GM04503 (cell line): Measurements from ENCODE around the gene CARD11.

Experiments
- DNase-seq: peaks from one replicate; pipeline ENCODE4 v3.0.0-alpha.2; 2012; ENCODE audit warnings: low read depth

CARD11 gene

DNA sequence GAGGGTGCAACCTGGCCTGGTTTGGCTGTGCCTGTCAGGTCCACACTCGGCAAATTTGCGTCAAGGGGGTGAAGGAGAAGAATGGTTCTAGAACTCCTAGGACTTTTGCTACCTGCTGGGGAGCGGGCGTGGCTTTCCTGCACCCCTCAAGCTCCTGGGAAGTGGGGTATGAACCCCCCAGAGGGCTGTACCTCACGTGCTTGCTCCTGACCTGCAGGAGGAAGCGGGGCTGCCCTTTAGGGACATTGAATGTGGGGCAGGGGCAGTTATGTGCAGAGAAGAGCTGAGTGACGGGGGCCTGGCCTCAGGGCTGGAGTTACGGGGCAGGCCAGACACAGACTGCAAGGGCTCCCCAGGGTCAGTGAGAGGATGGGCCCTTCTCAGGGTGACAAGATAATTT is 138.2 kb downstream of the CARD11 start:
- DNase-seq, result no peak

DNA sequence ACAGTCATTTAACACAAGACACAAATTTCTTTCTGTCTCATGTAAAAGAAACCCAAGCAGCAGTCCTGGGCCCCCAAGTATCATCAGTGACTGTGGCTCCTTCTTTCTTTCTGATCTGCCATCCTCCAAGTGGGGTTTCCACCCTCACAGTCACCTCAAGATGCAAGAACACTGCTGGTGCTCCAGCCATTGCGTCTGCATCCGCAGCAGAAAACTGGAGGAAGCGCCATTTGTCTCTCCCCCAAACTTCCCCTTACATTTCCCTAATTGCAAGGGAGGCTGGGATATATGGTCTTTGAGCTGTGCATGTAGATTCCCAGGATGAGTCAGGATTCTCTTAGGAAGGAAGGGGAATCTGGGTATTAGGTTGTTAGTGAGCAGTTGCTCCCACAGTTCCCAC is 138.6 kb downstream of the CARD11 start:
- no peak for DNase-seq

DNA sequence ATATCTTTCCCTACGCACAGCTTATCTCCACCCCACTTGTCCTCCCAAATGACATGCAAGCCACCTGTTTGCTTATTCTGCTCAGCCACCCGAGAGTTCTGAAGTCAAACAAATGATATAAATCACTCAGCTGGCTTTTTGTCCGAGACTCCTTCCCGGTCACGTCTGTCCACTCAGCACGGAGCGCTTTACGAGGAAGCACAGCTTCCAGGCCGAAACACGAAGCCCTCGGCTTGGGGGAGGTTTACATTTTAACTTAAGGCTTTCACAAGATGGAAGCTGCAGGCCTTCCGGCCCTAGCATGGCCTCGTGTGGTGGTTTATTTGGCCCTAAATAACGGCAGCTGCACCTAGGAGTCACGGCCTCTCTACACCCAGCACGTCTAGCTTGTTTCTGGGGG is 139.5 kb downstream of the CARD11 start:
- no peak for DNase-seq

DNA sequence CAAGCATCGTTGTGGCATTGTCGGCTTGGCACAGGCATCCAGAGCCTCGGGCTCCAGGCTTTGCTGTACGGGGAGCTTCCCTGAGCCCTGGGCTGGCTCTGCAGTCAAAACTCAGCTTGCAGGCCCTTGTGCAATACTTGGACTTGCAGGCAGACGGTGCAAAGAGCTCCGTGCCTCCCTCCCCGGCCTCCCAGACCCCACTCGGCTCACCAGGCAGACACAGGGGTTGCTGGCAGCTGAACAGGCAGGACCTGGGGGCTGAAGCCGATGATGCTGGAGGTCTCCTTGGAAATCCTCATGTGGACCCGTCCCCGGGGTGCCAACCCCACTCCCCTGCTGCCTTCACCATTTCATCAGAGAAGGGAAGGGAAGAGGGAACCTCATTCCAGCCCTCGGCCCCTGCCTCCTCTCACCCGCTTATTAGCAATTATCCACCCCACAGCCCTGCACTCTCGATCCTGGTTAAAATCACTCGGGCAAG is 139.9 kb downstream of the CARD11 start:
- no peak for DNase-seq

DNA sequence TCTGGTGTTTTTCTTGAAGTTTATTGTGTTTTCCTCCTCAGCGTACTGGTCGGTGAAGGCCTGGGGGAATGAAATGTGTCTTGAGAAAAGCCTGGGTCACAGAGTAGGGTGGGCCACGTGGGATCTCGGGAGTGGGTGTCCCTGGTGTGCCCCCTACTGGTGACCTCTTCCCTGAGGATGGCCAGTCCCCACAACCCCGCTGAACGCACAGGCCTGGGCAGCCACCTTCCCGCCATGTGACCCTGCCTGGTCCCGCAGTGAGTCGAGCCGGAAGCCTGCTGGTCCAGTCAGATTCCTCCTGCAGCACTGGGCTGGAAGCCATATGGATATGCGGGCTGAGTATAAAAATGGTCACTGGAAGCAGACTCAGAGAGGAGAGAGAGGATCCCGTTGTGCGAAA is 146.6 kb downstream of the CARD11 start:
- no peak for DNase-seq

DNA sequence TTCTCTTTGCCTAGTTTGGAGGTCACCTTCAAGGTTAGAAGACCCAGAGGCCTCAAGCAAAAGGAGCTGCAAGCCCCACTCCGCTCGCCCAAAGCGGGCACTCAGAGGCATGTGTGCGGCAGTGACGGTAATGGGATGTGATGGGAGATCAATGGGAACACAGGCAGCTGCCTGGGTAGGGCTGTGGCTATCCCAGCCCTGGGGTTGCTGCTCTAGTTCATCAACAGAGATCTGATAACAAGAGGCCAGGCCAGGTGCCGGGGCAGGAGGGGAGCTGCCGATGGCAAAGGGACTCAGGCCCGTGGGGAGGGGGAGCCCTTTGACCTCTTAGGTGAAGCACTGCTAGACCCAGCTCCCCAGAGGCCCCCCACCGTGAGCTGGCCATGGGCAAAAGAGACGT is 147.5 kb downstream of the CARD11 start:
- no peak for DNase-seq

DNA sequence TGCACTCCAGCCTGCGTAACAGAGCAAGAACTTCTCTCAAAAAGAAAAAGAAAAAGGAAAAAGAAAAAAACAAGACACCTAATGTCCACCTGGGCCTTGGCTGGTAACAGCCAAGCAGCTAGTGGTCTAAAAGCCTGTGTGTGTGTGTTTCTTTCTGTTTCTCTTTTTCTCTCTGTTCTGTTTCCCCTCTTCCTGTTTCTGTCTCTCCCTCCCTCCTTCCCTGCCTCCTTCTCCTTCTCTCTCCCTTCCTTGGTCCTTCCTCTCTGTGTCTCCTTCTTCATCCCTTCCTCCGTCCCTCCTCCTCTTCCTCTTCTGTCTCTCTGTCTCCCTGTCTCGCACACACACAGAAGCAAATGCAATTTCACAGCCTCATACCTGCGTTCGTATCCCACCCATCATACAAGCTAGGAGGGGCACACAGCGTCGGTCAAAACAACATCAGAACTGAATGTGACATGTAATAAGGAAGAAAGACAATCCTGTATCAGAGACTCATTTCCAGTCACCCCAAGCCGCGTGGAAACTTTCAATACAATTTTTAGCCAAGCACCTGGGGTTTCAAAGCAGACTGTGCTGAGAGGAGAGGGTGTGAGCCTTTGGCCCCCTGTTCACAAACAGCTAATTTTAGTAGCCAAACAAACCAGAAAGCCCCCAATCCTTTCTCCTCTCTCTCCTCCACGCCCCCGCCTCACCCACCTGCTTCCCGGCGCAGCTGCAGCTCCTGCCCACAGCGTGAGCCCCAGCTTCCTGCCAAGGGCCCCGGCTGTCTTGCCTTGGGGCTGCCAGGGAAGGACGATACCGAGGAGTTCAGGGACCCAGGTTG is 149.3 kb downstream of the CARD11 start:
- no peak for DNase-seq

DNA sequence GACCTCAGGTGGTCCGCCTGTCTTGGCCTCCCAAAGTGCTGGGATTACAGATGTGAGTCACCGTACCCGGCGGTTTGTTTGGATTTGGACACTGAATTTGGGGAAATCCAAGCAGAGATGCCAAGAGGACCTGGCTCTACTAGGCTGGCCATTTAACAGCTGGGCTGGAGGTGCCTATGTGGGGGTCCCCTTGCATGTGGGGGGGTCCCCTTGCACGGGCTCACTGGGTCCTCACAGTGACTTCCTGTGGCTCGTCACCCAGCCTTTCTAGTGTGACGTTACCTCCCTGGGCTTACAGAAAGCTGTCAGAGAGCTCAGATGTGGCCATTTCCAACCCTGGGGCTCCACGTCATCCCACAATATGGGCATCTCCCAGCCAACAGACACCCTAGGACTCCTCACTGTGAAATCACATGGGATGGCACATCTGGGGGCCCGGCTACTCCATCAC is 150.2 kb downstream of the CARD11 start:
- DNase-seq, result no peak

DNA sequence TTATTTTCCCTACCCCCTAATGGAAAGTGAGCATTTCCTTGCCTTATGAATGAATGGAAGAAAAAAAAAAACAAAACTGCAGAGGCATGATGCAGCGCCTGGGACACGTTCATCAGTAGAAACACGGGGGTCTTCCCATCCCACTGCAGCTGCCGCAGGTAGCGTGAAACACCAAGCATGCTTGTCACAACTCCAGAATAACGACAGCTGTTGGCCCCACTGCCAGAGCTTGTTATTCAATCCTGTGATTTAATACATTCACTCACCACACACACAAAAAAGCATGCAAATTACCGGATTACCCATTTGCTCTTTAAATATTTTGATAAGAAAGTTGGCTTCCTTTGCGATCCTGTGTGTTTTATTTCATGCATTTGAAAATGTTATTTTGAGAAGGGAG is 151.1 kb downstream of the CARD11 start:
- DNase-seq, result no peak

DNA sequence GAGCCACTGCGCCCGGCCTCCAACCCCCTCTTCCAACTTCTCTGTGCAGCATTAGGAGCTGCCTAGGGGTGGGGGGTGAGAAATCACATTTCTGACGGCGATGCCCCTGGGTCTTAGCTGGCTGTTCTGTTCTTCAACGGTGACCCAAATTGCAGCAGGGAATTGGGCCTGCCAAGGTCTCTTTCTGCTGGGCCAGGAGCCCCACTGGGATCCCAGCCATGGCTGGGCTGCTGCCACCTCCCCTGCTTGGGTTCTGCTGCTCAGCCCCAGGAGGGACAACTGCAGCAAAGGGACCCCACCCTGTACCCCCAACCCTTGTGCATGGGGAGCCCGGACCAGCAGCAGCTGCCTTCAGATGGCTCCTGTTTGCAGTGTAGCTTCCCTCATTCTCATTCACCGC is 155.9 kb downstream of the CARD11 start:
- DNase-seq, result no peak

DNA sequence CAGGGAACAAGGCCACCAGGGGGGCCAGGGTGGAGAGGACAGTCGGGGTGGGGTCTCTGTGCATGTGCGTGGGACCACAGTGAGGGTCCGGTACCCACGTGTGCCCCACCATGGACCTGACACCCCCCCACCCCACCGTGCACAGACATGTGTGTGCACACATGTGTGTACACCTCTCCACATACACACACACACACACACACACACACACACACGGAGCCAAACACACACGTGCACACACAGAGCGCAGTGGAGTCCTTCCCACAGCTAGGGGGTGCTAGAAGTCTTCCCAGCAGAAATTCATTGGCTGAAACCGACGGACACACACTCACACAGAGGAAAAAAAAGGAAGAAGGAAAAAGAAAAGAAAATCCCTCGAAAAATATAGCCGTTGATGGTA is 156.8 kb downstream of the CARD11 start:
- DNase-seq, result no peak

DNA sequence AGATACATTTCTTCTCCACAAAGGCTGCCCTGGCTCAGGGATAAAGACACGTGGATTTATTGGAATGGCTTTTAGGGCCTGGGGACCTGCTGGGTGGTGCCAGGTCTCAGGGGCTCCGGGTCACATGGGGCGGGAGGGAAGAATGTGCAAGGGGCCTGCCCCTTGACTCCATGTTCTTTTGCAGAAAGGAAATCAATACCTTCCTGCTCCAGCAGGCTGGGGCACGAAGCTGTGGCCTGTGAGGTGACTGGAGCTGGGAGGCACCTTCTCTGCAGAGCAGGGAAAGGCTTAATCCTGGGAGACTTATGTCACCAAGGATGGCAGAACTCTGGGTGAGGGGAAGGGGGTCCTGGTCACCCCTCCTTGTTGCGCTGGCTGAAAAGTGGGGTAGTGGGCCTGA is 157.3 kb downstream of the CARD11 start:
- DNase-seq, result no peak

DNA sequence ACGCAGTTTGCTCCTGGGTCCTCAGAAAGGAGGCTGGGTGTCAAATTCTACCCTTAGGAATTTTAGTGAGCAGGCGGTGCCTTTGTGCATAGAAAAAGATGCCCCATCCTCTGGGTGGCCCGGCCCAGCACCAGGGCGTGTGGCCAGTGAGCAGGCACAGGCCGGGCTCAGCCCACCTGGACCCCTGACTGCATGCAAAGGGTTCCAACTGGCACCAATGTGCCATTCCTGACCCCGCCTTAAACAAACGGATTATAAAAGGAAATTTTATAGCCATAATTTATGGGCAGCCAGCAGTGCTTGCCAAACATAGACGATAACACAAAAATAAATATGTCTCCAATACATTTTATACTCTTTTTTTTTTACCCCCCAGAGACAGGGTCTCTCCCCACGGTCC is 159.5 kb downstream of the CARD11 start:
- DNase-seq, result no peak

DNA sequence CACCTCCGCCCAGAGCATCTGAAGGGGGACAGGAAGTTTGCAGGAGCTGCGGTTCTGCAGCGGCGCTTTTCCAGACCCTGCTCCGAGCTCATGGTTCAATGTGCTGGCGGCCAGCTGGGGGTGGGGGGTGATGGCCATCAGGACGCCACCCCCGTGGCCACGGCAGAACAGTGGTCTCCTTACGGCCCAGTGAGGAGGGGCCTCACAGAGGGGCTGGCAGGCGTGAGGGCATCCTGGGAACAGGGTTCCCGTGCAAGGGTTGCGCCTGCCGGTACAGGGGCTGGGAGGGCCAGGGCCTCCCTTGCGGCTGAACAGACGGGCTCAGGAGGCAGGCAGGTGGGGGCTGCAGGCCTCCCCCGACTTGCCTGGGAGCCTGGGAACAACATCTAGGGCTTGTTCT is 160.6 kb downstream of the CARD11 start:
- no peak for DNase-seq

DNA sequence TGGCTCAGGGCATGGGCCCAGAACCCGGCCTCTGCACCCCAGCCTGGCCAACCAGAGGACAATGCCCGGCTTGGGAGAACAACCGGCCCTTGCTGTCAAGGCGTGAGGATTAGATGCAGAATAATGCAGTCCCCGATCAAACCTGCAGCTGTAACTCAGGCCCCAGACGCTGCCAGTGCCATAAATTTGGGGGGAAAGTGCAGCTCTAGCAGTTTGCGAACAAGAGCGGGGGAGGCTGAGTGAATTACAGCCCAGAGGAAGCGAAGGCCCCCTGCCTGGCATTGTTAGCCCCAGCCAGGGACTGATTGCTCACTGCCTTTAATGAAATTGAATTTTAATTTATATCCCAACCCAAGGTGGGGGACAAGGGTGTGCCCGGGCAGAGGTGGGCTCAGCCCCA is 161.6 kb downstream of the CARD11 start:
- DNase-seq, result no peak

DNA sequence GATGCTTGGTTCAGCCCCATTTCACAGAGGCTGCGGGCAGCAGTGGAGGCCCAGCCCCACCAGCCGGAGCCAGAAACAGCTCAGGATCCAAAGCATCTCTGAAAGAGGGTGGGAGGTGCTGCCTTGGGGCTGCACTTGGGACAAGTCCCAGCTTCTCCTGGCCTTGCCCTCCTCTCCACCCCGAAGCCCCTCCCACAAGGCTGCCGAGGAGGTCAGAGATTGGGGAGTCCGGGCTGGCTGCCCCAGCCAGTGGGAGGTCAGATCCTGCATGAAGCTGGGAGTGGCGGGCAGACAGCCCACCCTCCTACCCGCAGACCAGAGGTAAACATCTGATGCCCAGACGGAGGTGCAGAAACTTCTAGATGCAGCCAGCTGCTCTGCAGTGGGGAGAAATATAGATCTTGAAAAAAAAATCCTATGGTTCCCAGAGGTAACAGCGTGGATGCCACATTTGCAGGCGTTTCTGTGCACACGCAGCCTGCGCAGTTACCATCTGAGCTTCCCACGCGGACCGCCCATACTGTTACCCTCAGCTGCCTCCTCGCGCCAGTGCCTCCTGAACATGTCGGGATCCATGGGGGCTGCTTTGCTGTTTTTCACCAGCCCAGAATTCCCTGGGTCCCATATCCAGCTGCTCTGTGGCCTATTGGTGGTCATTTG is 162.7 kb downstream of the CARD11 start:
- no peak for DNase-seq

DNA sequence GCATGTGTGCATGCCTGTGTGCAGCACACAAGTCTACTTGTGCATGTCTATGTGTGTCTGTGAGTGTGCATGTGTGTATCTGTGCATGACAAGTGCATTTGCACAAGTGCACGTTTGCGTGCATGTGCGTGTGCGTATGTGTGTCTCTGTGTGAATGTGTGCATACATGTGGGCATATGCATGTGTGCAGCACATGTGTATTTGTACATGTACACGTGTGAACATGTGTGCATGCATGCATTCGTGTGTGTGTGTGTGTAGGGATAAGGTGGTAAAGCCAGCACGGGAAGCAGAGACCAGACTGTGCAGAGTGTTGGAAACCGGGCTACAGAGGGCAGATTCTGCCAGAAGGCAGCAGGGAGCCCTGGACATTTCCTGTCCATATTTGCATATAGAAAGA is 163.6 kb downstream of the CARD11 start:
- no peak for DNase-seq

DNA sequence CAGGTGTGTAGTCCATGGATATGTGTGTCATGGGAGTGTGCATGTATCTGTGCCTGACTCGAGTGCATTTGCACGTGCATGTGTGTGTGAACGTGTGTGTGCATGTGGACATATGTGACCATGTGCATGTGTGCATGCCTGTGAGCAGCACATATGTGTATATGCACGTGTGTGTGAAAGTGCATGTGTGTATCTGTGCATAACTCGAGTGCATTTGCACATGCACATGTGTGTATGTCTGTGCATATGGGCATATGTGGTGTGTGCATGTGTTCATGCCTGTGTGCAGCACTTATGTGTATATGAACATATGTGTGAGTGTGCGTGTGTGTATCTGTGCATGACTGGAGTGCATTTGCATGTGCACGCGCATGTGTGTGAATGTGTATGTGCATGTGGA is 164.3 kb downstream of the CARD11 start:
- DNase-seq, result no peak

DNA sequence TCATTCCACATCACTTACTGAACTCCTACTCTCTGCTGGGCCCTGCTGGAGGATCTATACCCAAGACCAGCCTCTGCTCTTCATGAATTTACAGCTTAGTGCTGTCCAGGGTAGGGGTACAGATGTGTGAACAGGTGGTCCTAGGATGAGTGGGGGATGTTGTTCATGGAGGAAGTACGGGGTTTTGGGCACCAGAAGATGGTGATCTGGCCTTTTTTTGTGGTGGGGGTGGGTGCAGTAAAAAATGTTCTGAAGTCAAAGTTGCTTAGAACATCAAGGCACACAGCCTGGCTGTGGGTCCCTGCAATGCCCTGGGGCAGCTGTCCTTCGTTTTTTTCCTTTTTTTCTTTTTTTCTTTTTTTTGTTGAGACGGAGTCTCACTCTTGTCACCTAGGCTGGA is 165.4 kb downstream of the CARD11 start:
- no peak for DNase-seq

DNA sequence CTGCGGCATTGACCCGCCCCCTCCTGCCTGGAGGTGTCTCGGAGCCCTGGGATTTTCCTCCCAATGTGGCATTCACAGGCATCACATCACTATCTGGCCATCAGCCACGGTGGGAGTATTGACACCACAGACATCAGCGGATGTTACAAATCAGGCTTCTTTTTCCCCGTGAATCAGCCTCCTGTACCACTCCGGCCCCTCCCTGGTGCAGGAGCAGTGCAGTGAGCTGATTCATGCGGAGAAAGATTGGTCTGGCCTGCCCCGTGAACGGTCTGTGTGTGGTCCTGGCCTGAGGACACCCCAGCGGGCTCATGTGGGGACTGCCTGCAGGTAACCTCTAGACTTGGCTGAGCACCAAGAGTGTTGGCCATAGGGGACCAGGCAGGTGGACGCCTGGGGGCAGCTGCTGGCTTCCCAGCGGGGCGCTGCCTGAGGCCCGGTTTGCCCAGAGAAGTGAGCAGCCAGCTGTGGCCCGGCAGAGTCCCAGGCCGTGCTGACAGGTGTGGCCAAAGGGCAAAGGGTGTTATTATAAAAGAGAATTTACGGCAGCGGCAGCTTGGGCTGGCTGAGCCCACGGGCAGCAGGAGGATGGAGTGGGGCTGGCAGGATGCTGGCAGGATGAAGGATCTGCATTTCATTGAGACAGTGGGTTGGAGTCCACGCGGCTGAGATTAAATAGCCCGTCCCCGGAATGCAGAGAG is 167.5 kb downstream of the CARD11 start:
- no peak for DNase-seq

DNA sequence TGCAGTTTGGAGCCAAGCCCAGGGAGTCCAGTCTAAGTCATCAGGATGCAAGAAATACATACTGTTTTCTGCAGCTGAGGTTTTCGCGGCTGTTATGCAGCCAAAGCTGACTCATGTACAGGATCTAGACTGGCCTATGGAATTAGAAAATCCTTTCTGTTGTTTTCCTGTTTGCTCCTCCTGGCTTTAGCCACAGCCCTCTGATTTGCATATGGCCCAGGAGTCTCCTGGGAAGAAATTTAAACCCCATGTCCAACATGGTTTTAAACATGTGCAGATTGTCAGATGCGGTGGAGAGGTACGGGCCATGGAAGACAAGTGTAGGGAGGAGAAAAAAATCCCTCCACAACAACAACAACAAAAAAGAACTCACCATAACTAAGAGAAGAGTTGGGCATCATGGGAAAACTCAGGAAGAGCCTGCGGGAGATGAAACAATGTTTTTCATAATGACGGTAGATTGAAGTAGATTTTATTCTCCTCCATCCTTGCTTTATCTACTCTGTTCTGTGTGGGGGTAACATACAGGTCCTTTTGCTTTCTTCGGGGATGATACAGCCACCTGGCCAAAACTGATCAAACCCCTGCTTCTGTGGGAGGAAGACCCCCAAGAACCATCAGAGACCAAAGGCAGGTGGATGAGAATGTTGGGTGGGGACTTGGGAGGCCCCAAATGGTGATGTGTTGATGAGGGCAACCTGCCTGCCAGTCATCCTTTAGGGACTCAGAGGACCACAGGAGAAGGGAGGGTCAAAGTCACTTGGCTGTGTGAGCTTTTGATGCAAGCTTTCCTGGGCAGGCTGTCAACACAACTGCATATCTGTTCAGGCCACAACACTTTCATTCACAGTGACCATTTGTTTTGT is 169.7 kb downstream of the CARD11 start:
- no peak for DNase-seq

DNA sequence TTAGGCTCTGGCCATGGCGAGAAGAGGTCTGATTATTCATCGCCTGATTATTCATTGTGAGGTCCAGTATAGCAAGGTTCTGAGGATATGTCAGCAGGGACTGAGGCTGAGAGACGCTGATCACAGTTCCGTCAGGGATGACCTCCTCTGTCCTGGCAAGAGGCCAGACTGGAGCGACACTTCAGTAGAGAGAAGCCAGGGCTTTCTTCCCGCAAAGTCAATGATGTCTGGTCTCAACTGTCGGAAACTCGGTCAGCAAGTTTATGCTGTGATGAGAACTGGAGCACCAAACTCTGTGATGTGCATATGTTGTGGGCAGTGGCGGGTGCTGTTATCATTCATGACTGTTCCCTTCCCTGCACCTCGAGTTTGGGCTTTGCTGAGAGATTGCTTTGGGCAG is 170.5 kb downstream of the CARD11 start:
- no peak for DNase-seq
